SK-N-MC (cell line): ENCODE results near the gene ETV5.

Experiments
- EZH2 ChIP-seq: fragments of 200-600 bp; sonication (generic); IDR thresholded peaks from one replicate; pipeline ENCODE4 v1.6.1; 2017; ENCODE audit warnings: antibody characterized with exemption
- POLR2AphosphoS5 ChIP-seq: IDR thresholded peaks from 2 replicates; pipeline ENCODE4 v1.6.1; 2012; ENCODE audit warnings: mild to moderate bottlenecking, low read depth, low read length, borderline replicate concordance

- TF ChIP-seq POLR2AphosphoS5, result no peak
- TF ChIP-seq EZH2, result no peak
Measured at GRCh38 chr3:186144257-186144656, 35.4 kb upstream of the ETV5 start.
